Bronchial epithelial cell (primary cell): Measurements from ENCODE around the gene NDUFB10. TPM values are rescaled to one million over a fixed set of nuclear protein-coding genes. Genes with fewer than 3 reads are reported as not detected.

Experiments
- DNase-seq: peaks from one replicate; pipeline ENCODE4 v3.0.0-alpha.2; 2010; ENCODE audit warnings: low read depth
- FAIRE-seq: peaks from 2 replicates; lab custom pipeline; 2011; peaks lifted over from hg19 to GRCh38; lab: Jason Lieb, UNC
- H3K27me3 ChIP-seq: 2 replicates; pipeline ENCODE4 v1.5.1; 2011; ENCODE audit warnings: low read length; ENCODE audit not compliant: control insufficient read depth, insufficient read depth
- H3K36me3 ChIP-seq: 2 replicates; pipeline ENCODE4 v1.5.1; 2011; ENCODE audit warnings: low read length; ENCODE audit not compliant: control insufficient read depth, insufficient read depth
- H3K4me3 ChIP-seq: 2 replicates; pipeline ENCODE4 v1.5.1; 2011; ENCODE audit warnings: mild to moderate bottlenecking, low read depth, low read length, control low read depth
- CTCF ChIP-seq: IDR thresholded peaks from 2 replicates; pipeline ENCODE4 v1.5.1; 2011; ENCODE audit warnings: mild to moderate bottlenecking, moderate library complexity, low read length, control low read depth, inconsistent platforms; ENCODE audit not compliant: insufficient read depth, severe bottlenecking
- total RNA-seq: library from RNA; depleted of rRNA; stranded (reverse); fragments of >200 nt; gene quantifications from 2 replicates; pipeline ENCODE4 v1.2.1, GENCODE V29; 2014

Gene NDUFB10
- total RNA-seq, 1 donor from 2014 or later = 115 TPM

DNA sequence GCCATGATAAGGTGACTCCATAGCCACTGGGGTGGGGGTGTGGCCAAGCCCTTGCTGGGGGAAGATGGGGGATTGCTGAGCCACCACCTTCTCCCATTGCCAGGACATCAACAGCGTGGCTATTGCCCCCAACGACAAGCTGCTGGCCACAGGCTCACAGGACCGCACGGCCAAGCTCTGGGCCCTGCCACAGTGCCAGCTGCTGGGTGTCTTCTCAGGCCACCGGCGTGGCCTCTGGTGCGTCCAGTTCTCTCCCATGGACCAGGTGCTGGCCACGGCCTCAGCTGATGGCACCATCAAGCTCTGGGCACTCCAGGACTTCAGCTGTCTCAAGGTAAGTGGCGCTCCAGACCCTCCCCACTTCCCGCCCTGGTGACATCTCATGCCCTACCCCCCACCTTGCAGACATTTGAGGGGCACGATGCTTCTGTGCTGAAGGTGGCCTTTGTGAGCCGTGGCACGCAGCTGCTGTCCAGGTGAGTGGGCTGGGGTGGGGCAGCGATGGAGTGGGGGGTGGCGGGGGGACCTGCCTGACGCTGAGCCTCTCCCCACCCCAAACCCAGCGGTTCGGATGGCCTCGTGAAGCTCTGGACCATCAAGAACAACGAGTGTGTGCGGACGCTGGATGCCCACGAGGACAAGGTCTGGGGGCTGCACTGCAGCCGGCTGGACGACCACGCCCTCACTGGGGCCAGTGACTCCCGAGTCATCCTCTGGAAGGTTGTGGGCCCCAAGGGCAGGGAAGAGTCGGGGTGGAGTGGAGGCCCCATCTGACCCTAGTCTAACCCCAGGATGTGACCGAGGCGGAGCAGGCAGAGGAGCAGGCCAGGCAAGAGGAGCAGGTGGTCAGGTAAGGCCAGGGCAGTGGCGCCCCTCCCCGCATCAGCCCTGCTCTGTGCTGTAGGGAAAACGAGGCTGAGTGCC, 17.9 kb downstream of the NDUFB10 start:
- H3K36me3 ChIP-seq = peaks cover 24% of the 10 kb centered on the region
- no peak overlapping the region for H3K4me3 ChIP-seq
- TF ChIP-seq CTCF = no peak
- FAIRE-seq = no peak
- H3K27me3 ChIP-seq = peaks cover 5% of the 10 kb centered on the region
- DNase-seq = no peak

DNA sequence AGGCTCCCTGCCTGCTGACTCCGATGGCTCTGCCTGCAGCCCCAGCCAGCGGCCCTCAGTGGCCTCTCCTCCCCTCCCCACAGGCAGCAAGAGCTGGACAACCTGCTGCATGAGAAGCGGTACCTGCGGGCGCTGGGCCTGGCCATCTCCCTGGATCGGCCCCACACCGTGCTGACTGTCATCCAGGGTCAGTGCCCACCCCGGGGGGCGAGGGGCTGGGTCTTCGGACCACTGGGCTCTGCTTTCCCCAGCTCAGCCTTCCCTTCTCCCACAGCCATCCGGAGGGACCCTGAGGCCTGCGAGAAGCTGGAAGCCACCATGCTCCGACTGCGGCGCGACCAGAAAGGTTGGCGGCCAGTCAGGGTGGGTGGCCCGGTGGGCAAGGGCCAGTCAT, 18.5 kb downstream of the NDUFB10 start:
- FAIRE-seq = no peak
- no peak for TF ChIP-seq CTCF
- Histone ChIP-seq H3K36me3 (peaks cover 24% of the 10 kb centered on the region), H3K4me3 (no peak overlapping the region), H3K27me3 (peaks cover 5% of the 10 kb centered on the region)
- DNase-seq = no peak

DNA sequence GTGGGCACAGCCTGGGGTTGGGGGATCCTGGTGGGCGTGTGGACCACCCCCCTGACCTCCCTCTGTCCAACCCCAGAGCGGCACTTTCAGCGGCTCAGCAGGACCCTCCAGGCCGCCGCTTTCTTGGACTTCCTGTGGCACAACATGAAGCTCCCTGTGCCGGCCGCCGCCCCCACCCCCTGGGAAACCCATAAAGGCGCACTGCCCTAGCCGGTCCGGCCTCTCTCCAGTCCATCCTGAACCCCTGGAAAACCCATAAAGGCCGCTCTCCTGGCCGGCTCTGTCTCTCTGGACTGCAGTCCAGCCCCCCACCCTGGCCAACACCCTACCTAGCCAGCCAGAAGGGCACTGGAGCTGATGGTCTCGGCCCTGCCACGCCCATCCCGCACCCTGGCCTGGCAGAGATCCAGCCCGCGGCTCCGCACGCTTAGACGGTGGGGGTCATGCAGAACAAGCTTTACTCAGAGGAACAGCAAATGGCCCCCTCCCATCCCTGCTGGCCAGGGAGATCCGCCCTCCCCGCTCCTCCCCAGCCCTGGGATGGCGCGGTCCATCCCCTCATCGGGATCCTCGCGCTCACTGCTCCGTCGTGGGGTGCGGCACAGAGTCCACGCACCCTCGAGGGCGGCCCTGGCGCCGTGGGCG, 19.3 kb downstream of the NDUFB10 start:
- no peak for TF ChIP-seq CTCF
- DNase-seq = no peak
- Histone ChIP-seq H3K27me3 (peaks cover 5% of the 10 kb centered on the region), H3K36me3 (peaks cover 24% of the 10 kb centered on the region), H3K4me3 (peak overlapping the region; percentile 50)
- FAIRE-seq = no peak

- peak; percentile 85 for DNase-seq
- no peak for FAIRE-seq
- TF ChIP-seq CTCF = no peak
Observed at GRCh38 chr16:1979271-1980029, 20.1 kb downstream of the NDUFB10 start.

GRCh38 chr16:1980030-1980769, 20.9 kb downstream of the NDUFB10 start:
- TF ChIP-seq CTCF = no peak
- no peak for DNase-seq
- no peak for FAIRE-seq
- peaks cover 5% of the 10 kb centered on the region for H3K27me3 ChIP-seq
- peaks cover 14% of the 10 kb centered on the region for H3K36me3 ChIP-seq
- peak overlapping the region; percentile 50 for H3K4me3 ChIP-seq

More at GRCh38 chr16:1979271-1980029, 20.1 kb downstream of the NDUFB10 start:
- H3K27me3 ChIP-seq = peaks cover 5% of the 10 kb centered on the region
- H3K4me3 ChIP-seq = peak overlapping the region; percentile 50
- H3K36me3 ChIP-seq = peaks cover 20% of the 10 kb centered on the region
